OCI-LY3 (cell line): ENCODE results near the gene U2SURP.

Experiments used
- H2AFZ ChIP-seq: fragments of 200-600, 300-600 bp; shearing (Covaris generic); 2 replicates; pipeline ENCODE4 v1.6.0; 2014; ENCODE audit warnings: antibody characterized with exemption, low read depth, low read length
- H3K27ac ChIP-seq: fragments of 200-600, 300-600 bp; sonication (generic); 2 replicates; pipeline ENCODE4 v1.5.1; 2014; ENCODE audit warnings: mild to moderate bottlenecking, low read length, moderate library complexity, mixed read lengths
- H3K27me3 ChIP-seq: fragments of 200-600, 300-600 bp; sonication (generic); 2 replicates; pipeline ENCODE4 v1.6.1; 2014; ENCODE audit warnings: low read depth, low read length, mixed read lengths
- H3K36me3 ChIP-seq: fragments of 200-600, 300-600 bp; sonication (generic); replicated peaks from 2 replicates; pipeline ENCODE3; 2014; ENCODE audit warnings: low read depth, low read length, mixed read lengths
- H3K4me1 ChIP-seq: fragments of 300-600, 200-600 bp; sonication (generic); 2 replicates; pipeline ENCODE4 v1.6.1; 2014; ENCODE audit warnings: low read length, mixed read lengths
- H3K4me2 ChIP-seq: fragments of 200-600, 300-600 bp; sonication (generic); 2 replicates; pipeline ENCODE4 v1.6.1; 2014; ENCODE audit warnings: low read length, mixed read lengths
- H3K4me3 ChIP-seq: fragments of 300-600, 200-600 bp; sonication (generic); 2 replicates; pipeline ENCODE4 v1.5.1; 2014; ENCODE audit warnings: antibody characterized with exemption, mild to moderate bottlenecking, low read length, moderate library complexity
- H3K79me2 ChIP-seq: fragments of 300-600, 200-600 bp; shearing (Covaris generic); 2 replicates; pipeline ENCODE4 v1.6.1; 2014; ENCODE audit warnings: mild to moderate bottlenecking, low read length, mixed read lengths
- H3K9ac ChIP-seq: fragments of 300-600, 200-600 bp; shearing (Covaris generic); 2 replicates; pipeline ENCODE4 v1.6.0; 2014; ENCODE audit warnings: mild to moderate bottlenecking, low read length, moderate library complexity
- H3K9me3 ChIP-seq: fragments of 200-600, 300-600 bp; shearing (Covaris generic); 2 replicates; pipeline ENCODE4 v1.6.1; 2014; ENCODE audit warnings: low read length, mixed read lengths; ENCODE audit not compliant: insufficient read depth
- H4K20me1 ChIP-seq: fragments of 200-600, 300-600 bp; sonication (generic); 2 replicates; pipeline ENCODE4 v1.6.1; 2016; ENCODE audit warnings: low read length, mixed read lengths; ENCODE audit not compliant: insufficient read depth
- EZH2phosphoT487 ChIP-seq: fragments of 200-600 bp; shearing (Covaris generic); IDR thresholded peaks from 2 replicates; pipeline ENCODE4 v1.6.1; 2018; ENCODE audit warnings: antibody characterized with exemption, mixed run types, low read depth
- TF ChIP-seq, protein P1 (sequence below): fragments of 200-600, 300-600 bp; sonication (generic); IDR thresholded peaks from 2 replicates; pipeline ENCODE4 v1.5.1; 2014; ENCODE audit warnings: antibody characterized with exemption, low read length, low read depth

The U2SURP gene

GRCh38 chr3:143101792-143102381 lies 100.5 kb downstream of the U2SURP start:
- Histone ChIP-seq H3K4me2 (no peak overlapping the region), H4K20me1 (no peaks in the 10 kb centered on the region), H3K27ac (no peak overlapping the region), H3K79me2 (no peaks in the 10 kb centered on the region), H2AFZ (no peak overlapping the region), H3K9me3 (peaks cover 23% of the 10 kb centered on the region), H3K27me3 (no peaks in the 10 kb centered on the region; the same call in 1 of the 2 replicates), H3K4me1 (peaks cover 5% of the 10 kb centered on the region; the same call in 1 of the 2 replicates), H3K36me3 (peaks cover 5% of the 10 kb centered on the region), H3K9ac (no peak overlapping the region), H3K4me3 (no peak overlapping the region)
- no peak for TF ChIP-seq EZH2phosphoT487

DNA sequence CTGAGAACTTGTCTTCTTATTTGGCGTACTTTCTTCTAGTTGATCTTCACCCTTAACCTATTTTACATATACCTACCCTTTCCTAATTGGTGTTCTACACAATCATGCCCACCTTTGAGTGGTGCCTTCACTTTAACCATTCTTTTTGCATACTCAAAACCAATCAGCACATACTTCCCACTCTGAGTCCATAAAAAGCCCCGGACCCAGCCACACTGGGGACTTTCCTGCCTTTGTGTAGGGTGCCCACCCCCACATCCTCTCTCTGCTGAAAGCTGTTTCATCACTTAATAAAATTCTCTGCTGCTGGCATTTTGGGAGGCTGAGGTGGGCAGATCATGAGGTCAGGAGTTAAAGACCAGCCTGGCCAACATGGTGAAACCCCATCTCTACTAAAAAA lies 102.3 kb downstream of the U2SURP start:
- Histone ChIP-seq H3K79me2 (no peaks in the 10 kb centered on the region), H3K9me3 (peaks cover 23% of the 10 kb centered on the region), H3K4me3 (no peak overlapping the region), H3K36me3 (peaks cover 5% of the 10 kb centered on the region), H3K27ac (no peak overlapping the region), H3K9ac (no peak overlapping the region), H3K4me1 (peaks cover 5% of the 10 kb centered on the region; the same call in 1 of the 2 replicates), H2AFZ (no peak overlapping the region), H3K27me3 (no peaks in the 10 kb centered on the region; the same call in 1 of the 2 replicates), H4K20me1 (no peaks in the 10 kb centered on the region), H3K4me2 (no peak overlapping the region)
- no peak for TF ChIP-seq EZH2phosphoT487
- TF ChIP-seq, protein P1, sequence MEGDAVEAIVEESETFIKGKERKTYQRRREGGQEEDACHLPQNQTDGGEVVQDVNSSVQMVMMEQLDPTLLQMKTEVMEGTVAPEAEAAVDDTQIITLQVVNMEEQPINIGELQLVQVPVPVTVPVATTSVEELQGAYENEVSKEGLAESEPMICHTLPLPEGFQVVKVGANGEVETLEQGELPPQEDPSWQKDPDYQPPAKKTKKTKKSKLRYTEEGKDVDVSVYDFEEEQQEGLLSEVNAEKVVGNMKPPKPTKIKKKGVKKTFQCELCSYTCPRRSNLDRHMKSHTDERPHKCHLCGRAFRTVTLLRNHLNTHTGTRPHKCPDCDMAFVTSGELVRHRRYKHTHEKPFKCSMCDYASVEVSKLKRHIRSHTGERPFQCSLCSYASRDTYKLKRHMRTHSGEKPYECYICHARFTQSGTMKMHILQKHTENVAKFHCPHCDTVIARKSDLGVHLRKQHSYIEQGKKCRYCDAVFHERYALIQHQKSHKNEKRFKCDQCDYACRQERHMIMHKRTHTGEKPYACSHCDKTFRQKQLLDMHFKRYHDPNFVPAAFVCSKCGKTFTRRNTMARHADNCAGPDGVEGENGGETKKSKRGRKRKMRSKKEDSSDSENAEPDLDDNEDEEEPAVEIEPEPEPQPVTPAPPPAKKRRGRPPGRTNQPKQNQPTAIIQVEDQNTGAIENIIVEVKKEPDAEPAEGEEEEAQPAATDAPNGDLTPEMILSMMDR: no peak

GRCh38 chr3:143105170-143105569 lies 103.8 kb downstream of the U2SURP start:
- TF ChIP-seq, protein P1: no peak
- no peak for TF ChIP-seq EZH2phosphoT487
- no peaks in the 10 kb centered on the region for H3K79me2 ChIP-seq
- H3K36me3 ChIP-seq: peaks cover 5% of the 10 kb centered on the region

DNA sequence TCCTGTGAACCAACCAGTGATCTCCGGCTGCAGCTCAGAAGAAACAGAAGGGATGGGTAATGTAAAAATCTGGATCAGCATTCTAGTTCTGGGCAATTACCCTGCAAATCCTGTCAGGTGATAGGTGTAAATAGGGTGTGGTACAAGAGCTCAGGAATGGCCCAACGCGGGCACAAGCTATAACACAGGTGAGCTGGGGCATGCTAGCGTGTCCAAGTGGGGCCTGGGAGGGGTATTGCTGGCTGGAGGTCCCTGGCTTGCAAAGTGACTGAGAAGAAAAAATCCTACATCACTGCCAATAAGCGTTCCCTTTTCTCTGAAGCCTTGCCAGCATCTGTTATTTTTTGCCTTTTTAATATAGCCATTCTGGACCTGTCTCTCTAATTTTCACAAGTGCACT lies 108.5 kb downstream of the U2SURP start:
- Histone ChIP-seq H3K9ac (no peak overlapping the region), H4K20me1 (no peaks in the 10 kb centered on the region), H3K9me3 (peaks cover 15% of the 10 kb centered on the region), H2AFZ (no peak overlapping the region), H3K4me3 (no peak overlapping the region), H3K36me3 (no peaks in the 10 kb centered on the region), H3K4me2 (no peak overlapping the region), H3K79me2 (no peaks in the 10 kb centered on the region), H3K27me3 (no peaks in the 10 kb centered on the region; the same call in 1 of the 2 replicates), H3K27ac (no peak overlapping the region), H3K4me1 (peaks cover 4% of the 10 kb centered on the region; the same call in 1 of the 2 replicates)
- no peak for TF ChIP-seq EZH2phosphoT487
- TF ChIP-seq, protein P1: no peak

More at GRCh38 chr3:143105170-143105569, 103.8 kb downstream of the U2SURP start:
- H3K4me3 ChIP-seq: no peak overlapping the region
- H3K9ac ChIP-seq: no peak overlapping the region
- no peak overlapping the region for H2AFZ ChIP-seq
- no peak overlapping the region for H3K4me2 ChIP-seq
- no peaks in the 10 kb centered on the region; the same call in 1 of the 2 replicates for H3K27me3 ChIP-seq
- H3K9me3 ChIP-seq: peaks cover 23% of the 10 kb centered on the region
- H3K27ac ChIP-seq: no peak overlapping the region
- peaks cover 5% of the 10 kb centered on the region; the same call in 1 of the 2 replicates for H3K4me1 ChIP-seq
- no peaks in the 10 kb centered on the region for H4K20me1 ChIP-seq
